Mucosa of rectum (tissue), 2 donors: ENCODE measurements around the gene EFCC1.

Experiments
- H3K27ac ChIP-seq, 2 donors: one replicate each; pipeline ENCODE4 v1.7.0; 2013; ENCODE audit warnings: inconsistent platforms in 2 of 2, low read depth in 2 of 2, low read length in 2 of 2
- H3K27me3 ChIP-seq, 2 donors: one replicate each; pipeline ENCODE4 v1.7.0; 2013; ENCODE audit warnings: low read length in 2 of 2; ENCODE audit not compliant: control insufficient read depth in 2 of 2, insufficient read depth in 2 of 2
- H3K36me3 ChIP-seq, 2 donors: one replicate each; pipeline ENCODE4 v1.7.0; 2013; ENCODE audit warnings: low read length in 2 of 2; ENCODE audit not compliant: control insufficient read depth in 2 of 2, insufficient read depth in 2 of 2
- H3K4me1 ChIP-seq, 2 donors: one replicate each; pipeline ENCODE4 v1.7.0; 2013; ENCODE audit warnings: low read length in 2 of 2, mild to moderate bottlenecking in 1 of 2; ENCODE audit not compliant: control insufficient read depth in 2 of 2, insufficient read depth in 2 of 2
- H3K4me3 ChIP-seq, 2 donors: one replicate each; pipeline ENCODE4 v1.7.0; 2013; ENCODE audit warnings: low read length in 2 of 2
- H3K9ac ChIP-seq, 2 donors: one replicate each; pipeline ENCODE4 v1.7.0; 2013; ENCODE audit warnings: low read length in 2 of 2, low read depth in 1 of 2, mild to moderate bottlenecking in 1 of 2
- H3K9me3 ChIP-seq, 2 donors: one replicate each; pipeline ENCODE4 v1.7.0; 2013; ENCODE audit warnings: low read length in 2 of 2; ENCODE audit not compliant: control insufficient read depth in 2 of 2
- donor health status: healthy.
- donor health status: Normal muscosa, but diverticular disease.

EFCC1 gene

DNA sequence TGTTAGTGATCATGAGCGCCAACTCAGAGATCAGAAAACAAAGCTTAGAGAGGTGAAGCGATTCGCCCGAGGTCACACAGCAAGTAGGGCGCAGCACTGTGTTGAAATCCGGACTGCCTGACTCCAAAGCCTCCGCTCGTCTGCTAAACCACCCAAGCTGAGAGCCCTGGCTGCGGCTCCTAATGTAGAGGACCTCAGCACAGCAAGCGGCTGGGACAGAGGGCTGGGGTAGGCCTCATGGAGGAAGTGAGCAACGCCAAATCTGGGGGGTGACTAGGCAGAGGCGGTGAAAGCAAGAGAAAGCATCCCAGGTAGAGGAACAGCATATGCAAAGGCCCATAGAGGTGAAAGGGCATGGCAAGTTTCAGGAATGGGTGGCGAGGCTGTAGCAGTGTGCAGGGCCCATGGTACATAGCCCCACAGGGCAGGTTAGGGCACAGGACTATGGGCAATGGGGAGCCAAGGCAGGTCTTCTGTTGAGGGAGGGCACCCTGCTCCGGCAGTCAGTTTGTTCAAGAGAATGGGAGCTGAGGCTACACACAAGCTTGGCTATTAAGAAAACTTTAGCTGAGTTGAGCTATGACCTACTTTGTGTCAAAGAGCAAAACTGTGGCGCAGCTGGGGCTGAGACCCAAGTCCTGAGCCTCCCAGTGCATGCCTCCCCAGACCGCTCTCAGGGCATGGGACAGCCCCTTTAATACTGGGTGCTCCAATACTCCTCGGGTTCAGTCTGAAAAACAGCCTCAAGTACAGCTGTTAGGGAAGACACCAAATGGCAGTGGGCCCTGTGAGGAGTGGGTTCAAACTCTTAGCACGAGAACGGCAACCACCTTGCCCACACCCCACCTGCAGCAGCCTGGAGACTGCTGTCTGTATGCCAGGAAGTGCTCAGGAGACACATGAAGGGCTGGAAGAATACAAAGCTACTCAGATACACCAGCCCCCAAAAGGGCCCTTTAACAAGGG lies 6.2 kb upstream of the EFCC1 start:
- Histone ChIP-seq H3K9me3 (no peaks in the 10 kb centered on the region), H3K4me1 (peaks cover 8 to 11% of the 10 kb centered on the region in 2 donors), H3K4me3 (peak overlapping the region in 1 of 2 donors; percentile 62), H3K36me3 (no peaks in the 10 kb centered on the region), H3K9ac (no peak overlapping the region), H3K27me3 (peaks cover 7 to 16% of the 10 kb centered on the region in 2 donors), H3K27ac (no peak overlapping the region)

GRCh38 chr3:128995737-128996136 lies 5.4 kb upstream of the EFCC1 start:
- Histone ChIP-seq H3K4me3 (no peak overlapping the region), H3K9ac (no peak overlapping the region), H3K27me3 (peaks cover 13 to 21% of the 10 kb centered on the region in 2 donors), H3K27ac (no peak overlapping the region), H3K36me3 (no peaks in the 10 kb centered on the region), H3K4me1 (peaks cover 8 to 11% of the 10 kb centered on the region in 2 donors), H3K9me3 (no peaks in the 10 kb centered on the region)

DNA sequence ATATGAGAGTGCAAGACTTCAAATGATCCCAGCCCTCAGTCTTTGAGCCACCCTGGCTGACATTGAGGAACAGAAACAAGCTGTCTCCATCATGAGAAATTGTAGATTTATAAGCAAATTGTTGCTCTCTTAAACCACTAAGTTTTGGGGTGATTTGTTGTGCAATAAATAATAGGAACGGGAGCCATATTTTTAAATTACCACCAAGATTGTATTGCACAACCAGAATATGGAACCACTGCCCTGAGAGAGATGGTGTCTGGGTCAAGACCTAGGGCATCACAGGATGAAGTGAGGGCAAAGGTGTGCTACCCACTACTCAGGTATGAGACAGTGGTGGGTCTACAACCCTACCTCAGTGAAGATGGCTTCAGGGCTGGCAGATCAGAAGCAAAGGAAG lies 4.9 kb upstream of the EFCC1 start:
- Histone ChIP-seq H3K4me1 (peaks cover 8 to 13% of the 10 kb centered on the region in 2 donors), H3K27ac (no peak overlapping the region), H3K9me3 (no peaks in the 10 kb centered on the region), H3K9ac (no peak overlapping the region), H3K4me3 (no peak overlapping the region), H3K36me3 (no peaks in the 10 kb centered on the region), H3K27me3 (peaks cover 17 to 23% of the 10 kb centered on the region in 2 donors)

- Histone ChIP-seq H3K9ac (no peak overlapping the region), H3K27ac (no peak overlapping the region), H3K4me3 (no peak overlapping the region), H3K36me3 (no peaks in the 10 kb centered on the region), H3K27me3 (peaks cover 18 to 23% of the 10 kb centered on the region in 2 donors), H3K9me3 (no peaks in the 10 kb centered on the region), H3K4me1 (peaks cover 8 to 16% of the 10 kb centered on the region in 2 donors)
Measured at GRCh38 chr3:128996726-128997125, 4.4 kb upstream of the EFCC1 start.

GRCh38 chr3:128997486-128998133 lies 3.5 kb upstream of the EFCC1 start:
- Histone ChIP-seq H3K27ac (no peak overlapping the region), H3K36me3 (no peaks in the 10 kb centered on the region), H3K9me3 (no peaks in the 10 kb centered on the region), H3K27me3 (peaks cover 23 to 28% of the 10 kb centered on the region in 2 donors), H3K9ac (no peak overlapping the region), H3K4me1 (peaks cover 8 to 18% of the 10 kb centered on the region in 2 donors), H3K4me3 (no peak overlapping the region)

DNA sequence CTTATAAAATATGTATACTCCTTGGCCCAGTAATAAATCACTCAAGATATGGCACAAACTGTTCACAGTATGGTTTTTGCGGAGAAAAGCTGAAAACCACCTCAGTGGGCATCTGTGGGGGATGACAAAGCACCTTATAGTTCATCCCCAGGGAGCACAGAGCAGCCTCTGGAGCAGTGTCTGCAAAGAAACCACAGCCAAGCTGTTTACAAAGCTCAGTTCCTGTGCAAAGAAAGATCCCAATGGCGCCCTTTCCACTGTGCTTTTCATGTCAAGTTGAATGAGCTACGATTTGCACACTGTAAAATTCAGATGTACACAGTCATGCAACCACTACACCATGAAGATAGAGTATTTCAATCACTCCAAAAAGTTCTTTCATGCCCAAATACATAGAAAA lies 2.5 kb upstream of the EFCC1 start:
- Histone ChIP-seq H3K9me3 (no peaks in the 10 kb centered on the region), H3K27me3 (peaks cover 21 to 25% of the 10 kb centered on the region in 2 donors), H3K9ac (no peak overlapping the region), H3K36me3 (no peaks in the 10 kb centered on the region), H3K4me1 (peaks cover 6 to 19% of the 10 kb centered on the region in 2 donors), H3K27ac (no peak overlapping the region), H3K4me3 (no peak overlapping the region)

- no peak overlapping the region for H3K9ac ChIP-seq
- H3K4me1 ChIP-seq = peaks cover 8 to 18% of the 10 kb centered on the region in 2 donors
- H3K4me3 ChIP-seq = no peak overlapping the region
- no peak overlapping the region for H3K27ac ChIP-seq
- peaks cover 21 to 24% of the 10 kb centered on the region in 2 donors for H3K27me3 ChIP-seq
- H3K36me3 ChIP-seq = no peaks in the 10 kb centered on the region
- no peaks in the 10 kb centered on the region for H3K9me3 ChIP-seq
Measured at GRCh38 chr3:128999102-128999501, 2.0 kb upstream of the EFCC1 start.

- Histone ChIP-seq H3K27me3 (peaks cover 21 to 22% of the 10 kb centered on the region in 2 donors), H3K27ac (peak overlapping the region; percentile 61 to 67), H3K4me1 (peaks cover 21 to 25% of the 10 kb centered on the region in 2 donors), H3K9me3 (no peaks in the 10 kb centered on the region), H3K4me3 (peak overlapping the region; percentile 58 to 65), H3K36me3 (no peaks in the 10 kb centered on the region), H3K9ac (peak overlapping the region in 1 of 2 donors; percentile 42)
Measured at GRCh38 chr3:129000742-129001100, 383 bp upstream of the EFCC1 start.

- Histone ChIP-seq H3K27ac (peak overlapping the region in 1 of 2 donors; percentile 67), H3K4me1 (peaks cover 21 to 25% of the 10 kb centered on the region in 2 donors), H3K27me3 (peaks cover 21 to 22% of the 10 kb centered on the region in 2 donors), H3K4me3 (peak overlapping the region; percentile 58 to 65), H3K9me3 (no peaks in the 10 kb centered on the region), H3K36me3 (no peaks in the 10 kb centered on the region), H3K9ac (peak overlapping the region in 1 of 2 donors; percentile 42)
Measured at GRCh38 chr3:129001806-129002572, 885 bp downstream of the EFCC1 start.
